NCI-H774 (cell line): ENCODE data around the gene CTBP2.
"Not testable (repeated sequence)": the region's sequence is repeated elsewhere in the genome, so short reads cannot be mapped to it uniquely, and the experiment has no call there.

Experiments
- DNase-seq: peaks from one replicate; lab custom pipeline; 2025; lab: John Stamatoyannopoulos, UW

The CTBP2 gene

GRCh38 chr10:125087191-125087896 is 73.0 kb downstream of the CTBP2 start:
- DNase-seq = no peak

DNA sequence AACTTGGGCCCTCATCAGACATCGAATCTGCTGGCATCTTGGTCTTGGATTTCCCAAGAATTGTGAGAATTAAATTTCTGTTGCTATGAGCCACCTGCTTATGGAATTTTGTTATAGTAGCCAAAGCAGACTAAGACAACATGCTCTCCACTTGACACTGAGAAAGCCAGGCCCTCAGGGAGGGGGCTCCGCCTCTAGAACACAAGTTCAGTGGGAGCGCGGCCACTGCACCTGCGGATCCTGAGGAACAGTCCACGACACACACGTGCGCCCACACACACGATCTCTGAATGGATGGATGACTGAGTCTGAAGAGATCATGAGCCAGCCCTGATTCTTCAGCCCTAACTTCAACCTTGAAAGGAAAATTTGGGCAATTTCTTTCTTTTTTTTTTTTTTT is 73.7 kb downstream of the CTBP2 start:
- DNase-seq = no peak

DNA sequence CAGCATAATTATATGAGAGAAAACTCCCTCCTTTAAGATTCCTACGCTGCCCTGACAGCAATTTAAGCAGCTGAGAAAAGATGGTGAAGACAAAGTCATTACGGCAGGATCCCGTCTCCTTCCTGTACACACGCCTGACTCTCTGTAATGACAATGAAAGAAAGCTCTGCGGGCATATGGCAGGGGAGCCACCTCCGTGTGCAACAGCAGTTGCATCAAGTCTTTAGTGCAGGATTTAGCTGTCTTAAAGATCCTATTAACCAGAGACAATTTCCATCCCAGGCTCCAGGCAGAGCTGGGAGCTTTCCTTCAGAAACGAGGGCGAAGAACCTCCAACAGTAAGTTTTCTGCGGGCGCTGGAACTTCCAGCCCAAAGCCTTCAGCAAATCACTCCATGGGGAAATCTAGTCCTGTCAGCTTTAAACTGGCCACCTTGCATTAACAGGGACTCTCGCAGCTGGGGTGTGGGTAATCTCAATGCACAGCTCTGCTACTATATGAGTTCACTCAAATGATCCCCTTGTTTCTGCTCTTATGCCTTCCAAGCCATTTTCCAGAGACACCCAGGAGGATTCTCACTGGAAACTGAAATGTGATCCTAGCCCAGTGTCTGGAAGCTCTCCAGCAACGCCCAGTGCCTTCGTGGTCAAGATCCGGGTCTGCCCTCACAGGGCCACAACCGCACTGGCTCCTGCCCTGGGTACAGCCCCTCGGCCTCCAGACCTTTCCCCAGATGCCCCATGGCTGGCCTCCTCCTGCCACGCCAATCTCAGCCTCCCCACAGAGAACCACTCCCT is 74.9 kb downstream of the CTBP2 start:
- DNase-seq = no peak

DNA sequence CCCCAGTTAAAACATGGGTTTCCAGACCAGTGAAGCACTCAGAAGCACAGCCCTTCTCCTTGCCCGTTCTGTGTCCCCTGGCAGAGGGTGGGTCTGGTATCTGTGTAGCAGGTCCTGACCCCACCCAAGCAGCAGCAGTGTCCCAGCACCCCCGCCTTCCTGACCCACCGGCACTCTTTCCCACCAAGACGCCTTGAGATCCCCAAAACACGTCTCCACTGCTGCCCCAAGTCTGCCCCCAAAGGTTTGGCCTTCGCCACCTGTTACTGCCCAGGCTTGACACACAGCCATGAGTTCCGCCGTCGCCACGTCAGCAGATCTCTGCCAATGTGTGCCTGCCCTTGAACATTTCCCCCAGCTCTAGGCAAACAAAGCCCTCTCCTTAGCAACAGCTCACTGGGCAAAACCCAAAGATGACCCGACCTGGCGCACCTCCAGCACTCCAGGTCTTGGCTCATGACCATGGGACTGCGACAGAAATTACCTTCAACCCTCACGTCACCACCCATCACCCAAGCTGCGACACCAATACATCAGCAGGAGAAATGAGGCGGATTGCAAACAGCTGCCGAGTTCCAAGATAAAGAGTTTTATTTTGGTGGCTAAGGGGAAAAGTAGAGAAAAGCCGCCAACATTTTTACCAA is 75.6 kb downstream of the CTBP2 start:
- DNase-seq = no peak

DNA sequence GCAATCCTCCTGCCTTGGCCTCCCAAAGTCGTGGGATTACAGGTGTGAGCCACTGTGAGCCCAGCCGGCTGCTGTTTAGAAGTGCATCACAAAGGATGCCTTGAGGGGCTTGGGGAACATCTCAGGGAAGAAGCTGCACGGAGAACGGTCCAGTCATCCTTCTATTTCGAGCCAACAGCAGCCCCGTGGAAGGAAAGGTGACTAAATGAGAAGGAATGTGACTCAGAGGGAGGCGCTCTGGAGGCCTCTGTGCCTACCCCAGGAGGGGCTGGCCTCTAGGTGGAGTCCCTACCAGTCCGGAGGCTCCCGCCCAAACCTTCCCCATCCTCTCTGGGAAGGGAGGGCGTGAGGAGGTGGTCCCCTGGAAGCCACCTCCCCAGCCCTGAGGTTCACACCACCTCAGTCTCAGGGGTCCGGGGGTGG is 76.2 kb downstream of the CTBP2 start:
- no peak for DNase-seq

DNA sequence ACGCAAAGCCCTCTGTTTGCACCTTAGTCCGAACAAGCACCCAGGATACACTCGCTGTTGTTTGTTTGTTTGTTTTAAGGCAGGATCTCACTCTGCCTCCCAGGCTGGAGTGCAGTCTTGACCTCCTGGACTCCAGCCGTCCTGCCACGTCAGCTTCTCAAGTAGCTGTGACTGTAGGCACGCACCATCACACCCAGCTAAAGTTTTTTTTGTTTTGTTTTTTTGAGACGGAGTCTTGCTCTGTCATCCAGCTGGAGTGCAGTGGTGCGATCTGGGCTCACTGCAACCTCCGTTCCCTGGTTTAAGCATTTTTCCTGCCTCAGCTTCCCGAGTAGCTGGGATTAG is 76.8 kb downstream of the CTBP2 start:
- DNase-seq = no peak

GRCh38 chr10:125082881-125083575 is 77.3 kb downstream of the CTBP2 start:
- DNase-seq = no peak

GRCh38 chr10:125082471-125082870 is 77.9 kb downstream of the CTBP2 start:
- not testable (repeated sequence) for DNase-seq

- no peak for DNase-seq
Measured at GRCh38 chr10:125081931-125082330, 78.4 kb downstream of the CTBP2 start.

DNA sequence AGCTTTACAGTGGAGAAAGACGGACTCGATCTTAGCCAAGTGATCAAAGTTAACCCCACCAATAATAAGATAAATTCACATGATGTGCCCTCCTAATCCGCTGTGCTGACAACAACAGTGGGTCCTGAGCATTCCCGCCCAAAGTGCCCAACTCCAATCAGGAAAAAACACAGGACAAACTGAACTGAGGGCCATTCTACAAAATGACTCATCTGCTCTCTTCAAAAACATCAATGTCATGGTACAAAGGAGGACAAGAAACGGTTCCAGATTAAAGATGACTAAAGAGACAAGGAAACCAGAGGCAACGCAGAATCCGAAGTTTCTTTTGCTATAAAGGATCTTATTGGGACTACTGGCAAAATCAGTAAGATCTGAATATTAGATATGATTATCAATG is 79.4 kb downstream of the CTBP2 start:
- no peak for DNase-seq

DNA sequence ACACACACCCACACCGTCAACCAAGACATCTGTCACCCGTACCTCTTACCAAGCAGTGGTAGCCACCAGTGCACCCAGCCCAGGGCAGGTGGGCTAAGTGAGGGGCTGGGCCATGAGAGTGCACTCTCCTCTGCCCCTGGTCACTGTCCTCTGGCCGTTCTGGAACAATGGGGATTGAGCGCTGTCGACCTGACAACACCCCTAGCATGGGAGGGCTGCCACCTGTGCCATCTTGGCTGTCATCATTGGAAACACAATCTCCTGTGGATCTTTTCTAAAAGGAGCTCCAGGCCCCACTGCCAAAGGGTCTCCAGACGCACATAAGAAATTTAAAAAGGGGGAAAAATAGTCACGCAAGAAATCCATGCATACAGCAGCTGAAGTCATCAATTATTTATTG is 80.1 kb downstream of the CTBP2 start:
- no peak for DNase-seq

GRCh38 chr10:125079091-125079600 is 81.2 kb downstream of the CTBP2 start:
- DNase-seq = no peak

GRCh38 chr10:125076891-125077541 is 83.3 kb downstream of the CTBP2 start:
- no peak for DNase-seq

GRCh38 chr10:125076121-125076825 is 84.1 kb downstream of the CTBP2 start:
- DNase-seq = no peak

- no peak for DNase-seq
Measured at GRCh38 chr10:125073996-125074395, 86.4 kb downstream of the CTBP2 start.

GRCh38 chr10:125072794-125073193 is 87.6 kb downstream of the CTBP2 start:
- no peak for DNase-seq

DNA sequence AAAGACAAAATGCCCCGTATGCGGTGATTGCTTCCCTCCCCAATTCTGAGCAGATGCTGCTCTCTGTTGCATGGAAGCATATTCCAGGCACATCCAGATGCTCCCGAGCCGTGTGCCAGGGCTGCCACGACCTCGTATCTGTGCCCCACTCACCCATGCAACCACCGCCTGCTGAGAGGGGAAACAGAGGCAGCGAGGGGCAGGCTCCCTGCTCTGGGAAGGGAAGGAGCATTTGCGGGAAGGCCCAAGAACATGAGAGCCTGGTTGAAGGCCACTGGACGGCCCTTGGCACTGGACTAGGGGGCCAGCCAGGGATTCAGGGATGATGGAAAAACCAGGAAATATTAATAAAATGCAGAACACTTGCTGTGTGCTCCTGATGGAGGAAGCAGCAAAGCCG is 89.4 kb downstream of the CTBP2 start:
- no peak for DNase-seq

DNA sequence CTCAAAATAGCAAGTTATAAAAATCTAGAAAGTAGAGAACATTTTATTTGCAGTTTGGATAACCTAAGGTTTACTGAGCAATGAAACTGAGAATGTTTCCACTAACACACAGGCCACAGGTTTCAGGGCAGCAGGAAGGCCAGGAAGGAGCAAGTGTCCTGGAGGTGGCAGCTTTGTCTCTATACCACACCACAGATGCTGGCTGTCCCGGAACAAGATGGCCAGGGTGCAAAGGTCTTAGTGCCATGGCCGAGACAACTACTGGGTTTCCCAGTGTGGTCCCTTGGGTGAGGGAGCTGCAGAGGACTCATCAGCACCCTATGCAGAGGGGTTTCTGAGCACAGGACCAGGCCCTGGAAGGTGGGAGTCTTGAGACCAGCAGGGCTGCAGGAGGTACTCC is 92.0 kb downstream of the CTBP2 start:
- DNase-seq = no peak

- DNase-seq = no peak
Measured at GRCh38 chr10:125067764-125068163, 92.6 kb downstream of the CTBP2 start.

- no peak for DNase-seq
Measured at GRCh38 chr10:125066764-125067450, 93.5 kb downstream of the CTBP2 start.
